ENCODE data around the gene HEMGN. TPM values are rescaled to one million over a fixed set of nuclear protein-coding genes. Genes with fewer than 3 reads are reported as not detected.

HEMGN gene
- total RNA-seq, 4 donors from 2014 or later = 2.7 TPM; not detected in 3

GRCh38 chr9:97919217-97919813 is 18.7 kb downstream of the HEMGN start:
- H3K9me3 ChIP-seq = no peaks in the 10 kb centered on the region
- H3K36me3 ChIP-seq = no peaks in the 10 kb centered on the region
- intact Hi-C loops (cut with DNase I; ENCODE audit: low total_unique reads) = no loop called here
- no peak overlapping the region for H3K4me3 ChIP-seq
- no peak for DNase-seq
- H3K27me3 ChIP-seq = no peaks in the 10 kb centered on the region
- no peak for TF ChIP-seq POLR2A (IDR thresholded peaks at IDR 0.05)
- TF ChIP-seq CTCF (IDR thresholded peaks at IDR 0.05) = no peak
- H3K27ac ChIP-seq = no peak overlapping the region
- no peaks in the 10 kb centered on the region for H3K4me1 ChIP-seq

GRCh38 chr9:97918611-97919010 is 19.4 kb downstream of the HEMGN start:
- H3K4me3 ChIP-seq = no peak overlapping the region
- TF ChIP-seq POLR2A (IDR thresholded peaks at IDR 0.05) (no peak), CTCF (IDR thresholded peaks at IDR 0.05) (no peak)
- no peak for DNase-seq
- H3K27ac ChIP-seq = no peak overlapping the region
- no peaks in the 10 kb centered on the region for H3K4me1 ChIP-seq
- H3K36me3 ChIP-seq = no peaks in the 10 kb centered on the region
- H3K9me3 ChIP-seq = no peaks in the 10 kb centered on the region
- H3K27me3 ChIP-seq = no peaks in the 10 kb centered on the region
- intact Hi-C loops (cut with DNase I; ENCODE audit: low total_unique reads) = no loop called here

- Histone ChIP-seq H3K27me3 (no peaks in the 10 kb centered on the region), H3K9me3 (no peaks in the 10 kb centered on the region), H3K4me3 (no peak overlapping the region), H3K4me1 (no peaks in the 10 kb centered on the region), H3K36me3 (no peaks in the 10 kb centered on the region), H3K27ac (no peak overlapping the region)
- TF ChIP-seq CTCF (IDR thresholded peaks at IDR 0.05) = no peak
- no peak for TF ChIP-seq POLR2A (IDR thresholded peaks at IDR 0.05)
- no peak for DNase-seq
- intact Hi-C loops (cut with DNase I; ENCODE audit: low total_unique reads) = no loop called here
Measured at GRCh38 chr9:97911970-97912369, 26.0 kb downstream of the HEMGN start.

GRCh38 chr9:97911528-97911927 is 26.4 kb downstream of the HEMGN start:
- no peak for DNase-seq
- H3K9me3 ChIP-seq = no peaks in the 10 kb centered on the region
- no peaks in the 10 kb centered on the region for H3K4me1 ChIP-seq
- no peaks in the 10 kb centered on the region for H3K36me3 ChIP-seq
- H3K27me3 ChIP-seq = no peaks in the 10 kb centered on the region
- TF ChIP-seq CTCF (IDR thresholded peaks at IDR 0.05) (no peak), POLR2A (IDR thresholded peaks at IDR 0.05) (no peak)
- no peak overlapping the region for H3K27ac ChIP-seq
- intact Hi-C loops (cut with DNase I; ENCODE audit: low total_unique reads) = no loop called here
- no peak overlapping the region for H3K4me3 ChIP-seq

- DNase-seq = no peak
- Histone ChIP-seq H3K4me1 (no peaks in the 10 kb centered on the region), H3K9me3 (no peaks in the 10 kb centered on the region), H3K27ac (no peak overlapping the region), H3K36me3 (no peaks in the 10 kb centered on the region), H3K27me3 (no peaks in the 10 kb centered on the region), H3K4me3 (no peak overlapping the region)
- TF ChIP-seq CTCF (IDR thresholded peaks at IDR 0.05) (no peak), POLR2A (IDR thresholded peaks at IDR 0.05) (no peak)
- intact Hi-C loops (cut with DNase I; ENCODE audit: low total_unique reads) = no loop called here
Measured at GRCh38 chr9:97910357-97910756, 27.6 kb downstream of the HEMGN start.

Measured in uterus (tissue), 4 donors.